ENCODE data around the gene AKAP13.

The AKAP13 gene

GRCh38 chr15:85517086-85517485, 136.7 kb downstream of the AKAP13 start:
- H3K4me3 ChIP-seq (ENCODE audit: low read depth, low read length): no peak overlapping the region
- in situ Hi-C loops (cut with HindIII; ENCODE audit: low sequenced_read_pairs): no loop called here
- DNase-seq (ENCODE audit: low read depth, low spot score): no peak
- TF ChIP-seq CTCF (IDR thresholded peaks at IDR 0.05; ENCODE audit: low read depth, low read length): no peak

- in situ Hi-C loops (cut with HindIII; ENCODE audit: low sequenced_read_pairs): no loop called here
- DNase-seq (ENCODE audit: low read depth, low spot score): no peak
- TF ChIP-seq CTCF (IDR thresholded peaks at IDR 0.05; ENCODE audit: low read depth, low read length): no peak
- H3K4me3 ChIP-seq (ENCODE audit: low read depth, low read length): no peak overlapping the region
Measured at GRCh38 chr15:85518979-85519761, 138.8 kb downstream of the AKAP13 start.

GRCh38 chr15:85520650-85521049, 140.2 kb downstream of the AKAP13 start:
- in situ Hi-C loops (cut with HindIII; ENCODE audit: low sequenced_read_pairs): no loop called here
- no peak for DNase-seq (ENCODE audit: low read depth, low spot score)
- no peak overlapping the region for H3K4me3 ChIP-seq (ENCODE audit: low read depth, low read length)
- no peak for TF ChIP-seq CTCF (IDR thresholded peaks at IDR 0.05; ENCODE audit: low read depth, low read length)

GRCh38 chr15:85523530-85523929, 143.1 kb downstream of the AKAP13 start:
- TF ChIP-seq CTCF (IDR thresholded peaks at IDR 0.05; ENCODE audit: low read depth, low read length): no peak
- H3K4me3 ChIP-seq (ENCODE audit: low read depth, low read length): no peak overlapping the region
- in situ Hi-C loops (cut with HindIII; ENCODE audit: low sequenced_read_pairs): no loop called here
- no peak for DNase-seq (ENCODE audit: low read depth, low spot score)

GRCh38 chr15:85525755-85526154, 145.4 kb downstream of the AKAP13 start:
- in situ Hi-C loops (cut with HindIII; ENCODE audit: low sequenced_read_pairs): no loop called here
- DNase-seq (ENCODE audit: low read depth, low spot score): no peak
- TF ChIP-seq CTCF (IDR thresholded peaks at IDR 0.05; ENCODE audit: low read depth, low read length): no peak
- no peak overlapping the region for H3K4me3 ChIP-seq (ENCODE audit: low read depth, low read length)

- in situ Hi-C loops (cut with HindIII; ENCODE audit: low sequenced_read_pairs): no loop called here
- peak; percentile 89 for DNase-seq (ENCODE audit: low read depth, low spot score)
- TF ChIP-seq CTCF (IDR thresholded peaks at IDR 0.05; ENCODE audit: low read depth, low read length): no peak
- H3K4me3 ChIP-seq (ENCODE audit: low read depth, low read length): no peak overlapping the region
Measured at GRCh38 chr15:85527895-85528294, 147.5 kb downstream of the AKAP13 start.
